Measurements from ENCODE around the gene ARHGAP20.

The ARHGAP20 gene

GRCh38 chr11:110711776-110712658, at the start of gene ARHGAP20:
ARHGAP20 (minus strand) TSS chr11:110712437; CDS start chr11:110712231, 206 bp downstream.
- DNase-seq (ENCODE audit: low read depth in 1 of 2, low spot score in 1 of 2): no peak

GRCh38 chr11:110761991-110762390, 49.8 kb upstream of the ARHGAP20 start:
- DNase-seq (ENCODE audit: low read depth in 1 of 2, low spot score in 1 of 2): no peak

GRCh38 chr11:110761131-110761530, 48.9 kb upstream of the ARHGAP20 start:
- DNase-seq (ENCODE audit: low read depth in 1 of 2, low spot score in 1 of 2): no peak

- DNase-seq (ENCODE audit: low read depth in 1 of 2, low spot score in 1 of 2): no peak
Measured at GRCh38 chr11:110759972-110760381, 47.7 kb upstream of the ARHGAP20 start.

- DNase-seq (ENCODE audit: low read depth in 1 of 2, low spot score in 1 of 2): no peak
Measured at GRCh38 chr11:110757962-110758755, 45.9 kb upstream of the ARHGAP20 start.

GRCh38 chr11:110757066-110757465, 44.8 kb upstream of the ARHGAP20 start:
- no peak for DNase-seq (ENCODE audit: low read depth in 1 of 2, low spot score in 1 of 2)

GRCh38 chr11:110755941-110756340, 43.7 kb upstream of the ARHGAP20 start:
- DNase-seq (ENCODE audit: low read depth in 1 of 2, low spot score in 1 of 2): no peak

GRCh38 chr11:110752890-110753289, 40.7 kb upstream of the ARHGAP20 start:
- DNase-seq (ENCODE audit: low read depth in 1 of 2, low spot score in 1 of 2): no peak

- DNase-seq (ENCODE audit: low read depth in 1 of 2, low spot score in 1 of 2): no peak
Measured at GRCh38 chr11:110750100-110750499, 37.9 kb upstream of the ARHGAP20 start.

GRCh38 chr11:110747531-110747930, 35.3 kb upstream of the ARHGAP20 start:
- DNase-seq (ENCODE audit: low read depth in 1 of 2, low spot score in 1 of 2): no peak

- DNase-seq (ENCODE audit: low read depth in 1 of 2, low spot score in 1 of 2): no peak
Measured at GRCh38 chr11:110738641-110739040, 26.4 kb upstream of the ARHGAP20 start.

GRCh38 chr11:110737593-110737992, 25.4 kb upstream of the ARHGAP20 start:
- DNase-seq (ENCODE audit: low read depth in 1 of 2, low spot score in 1 of 2): no peak

- DNase-seq (ENCODE audit: low read depth in 1 of 2, low spot score in 1 of 2): no peak
Measured at GRCh38 chr11:110736171-110736553, 23.9 kb upstream of the ARHGAP20 start.

GRCh38 chr11:110735455-110736170, 23.4 kb upstream of the ARHGAP20 start:
- no peak for DNase-seq (ENCODE audit: low read depth in 1 of 2, low spot score in 1 of 2)

- DNase-seq (ENCODE audit: low read depth in 1 of 2, low spot score in 1 of 2): no peak
Measured at GRCh38 chr11:110734790-110735189, 22.6 kb upstream of the ARHGAP20 start.

GRCh38 chr11:110730773-110731172, 18.5 kb upstream of the ARHGAP20 start:
- no peak for DNase-seq (ENCODE audit: low read depth in 1 of 2, low spot score in 1 of 2)

- no peak for DNase-seq (ENCODE audit: low read depth in 1 of 2, low spot score in 1 of 2)
Measured at GRCh38 chr11:110728883-110729282, 16.6 kb upstream of the ARHGAP20 start.

- no peak for DNase-seq (ENCODE audit: low read depth in 1 of 2, low spot score in 1 of 2)
Measured at GRCh38 chr11:110728476-110728875, 16.2 kb upstream of the ARHGAP20 start.

- no peak for DNase-seq (ENCODE audit: low read depth in 1 of 2, low spot score in 1 of 2)
Measured at GRCh38 chr11:110724358-110724757, 12.1 kb upstream of the ARHGAP20 start.

- no peak for DNase-seq (ENCODE audit: low read depth in 1 of 2, low spot score in 1 of 2)
Measured at GRCh38 chr11:110720431-110721275, 8.4 kb upstream of the ARHGAP20 start.

GRCh38 chr11:110716361-110716760, 4.1 kb upstream of the ARHGAP20 start:
- no peak for DNase-seq (ENCODE audit: low read depth in 1 of 2, low spot score in 1 of 2)
